GM19239 (cell line): ENCODE results near the gene REEP6.
"Not testable (repeated sequence)": the region's sequence is repeated elsewhere in the genome, so short reads cannot be mapped to it uniquely, and the experiment has no call there.

Source experiments
- DNase-seq: peaks from one replicate; pipeline ENCODE4 v3.0.0; 2011; ENCODE audit warnings: low spot score; ENCODE audit not compliant: insufficient read length
- FAIRE-seq: peaks from 2 replicates; lab custom pipeline; 2011; peaks lifted over from hg19 to GRCh38; lab: Jason Lieb, UNC

REEP6 gene

DNA sequence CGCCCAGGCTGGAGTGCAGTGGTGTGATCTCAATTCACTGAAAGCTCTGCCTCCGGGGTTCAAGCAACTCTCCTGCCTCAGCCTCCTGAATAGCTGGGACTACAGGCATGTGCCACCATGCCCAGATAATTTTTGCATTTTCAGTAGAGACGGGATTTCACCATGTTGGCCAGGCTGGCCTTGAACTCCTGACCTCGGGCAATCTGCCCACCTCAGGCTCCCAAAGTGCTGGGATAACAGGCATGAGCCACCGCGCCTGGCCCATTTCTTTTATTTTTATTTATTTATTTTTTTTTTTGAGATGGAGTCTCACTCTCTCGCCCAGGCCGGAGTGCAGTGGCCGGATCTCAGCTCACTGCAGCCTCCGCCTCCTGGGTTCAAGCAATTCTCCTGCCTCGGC lies 48.8 kb downstream of the REEP6 start:
- FAIRE-seq, result not testable (repeated sequence)

DNA sequence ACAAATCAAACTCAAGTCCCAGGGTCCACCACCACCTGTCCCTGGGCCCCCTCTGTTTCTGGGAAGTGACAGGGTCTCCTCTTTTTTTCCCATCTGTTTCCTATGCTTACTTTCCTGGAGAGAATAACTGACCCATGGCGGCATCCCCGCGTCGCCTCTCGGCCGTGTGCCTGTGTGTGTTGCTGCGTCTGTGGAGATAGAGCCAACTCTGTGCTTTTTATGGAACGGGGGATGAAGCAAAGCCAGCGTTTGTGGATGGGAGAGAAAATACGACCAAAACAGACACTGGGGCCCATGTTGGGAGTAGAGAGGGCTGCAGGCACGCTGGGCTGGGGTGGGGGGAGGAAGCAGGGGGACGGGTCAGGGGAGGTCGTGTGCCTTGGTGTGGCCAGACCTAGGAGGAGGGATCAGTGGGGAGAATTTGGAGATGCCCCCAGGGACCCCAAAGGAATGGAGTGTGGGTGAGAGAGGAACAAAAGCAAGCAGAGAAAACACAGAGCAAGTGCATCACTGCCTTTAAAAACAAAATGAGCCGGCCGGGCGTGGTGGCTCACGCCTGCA lies 49.5 kb downstream of the REEP6 start:
- FAIRE-seq (no peak), DNase-seq (no peak)

More for the DNA sequence above, 48.8 kb downstream of the REEP6 start:
- DNase-seq, result not testable (repeated sequence)
